ENCODE data around the gene EMC6.

DNA sequence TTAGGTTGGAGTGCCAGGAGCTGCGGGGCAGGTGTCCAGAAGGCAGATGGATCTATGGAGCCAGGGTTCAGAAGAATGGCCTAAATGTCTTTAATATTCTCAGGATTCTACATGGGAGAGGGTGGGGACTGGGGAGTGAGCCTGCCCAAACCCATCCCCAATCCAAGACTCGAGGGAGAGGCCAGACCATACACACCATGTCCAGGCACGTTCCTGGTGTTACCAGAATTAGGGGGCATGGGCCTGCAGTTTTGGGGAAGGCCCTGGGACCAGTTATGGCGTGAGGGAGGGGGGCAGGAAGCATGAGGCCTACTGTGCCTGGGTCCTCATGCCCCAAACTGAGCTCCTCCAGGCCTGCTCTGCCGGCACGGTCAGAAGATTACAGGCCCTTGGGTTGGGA, 2.1 kb upstream of the EMC6 start:
- TF ChIP-seq, protein P1, sequence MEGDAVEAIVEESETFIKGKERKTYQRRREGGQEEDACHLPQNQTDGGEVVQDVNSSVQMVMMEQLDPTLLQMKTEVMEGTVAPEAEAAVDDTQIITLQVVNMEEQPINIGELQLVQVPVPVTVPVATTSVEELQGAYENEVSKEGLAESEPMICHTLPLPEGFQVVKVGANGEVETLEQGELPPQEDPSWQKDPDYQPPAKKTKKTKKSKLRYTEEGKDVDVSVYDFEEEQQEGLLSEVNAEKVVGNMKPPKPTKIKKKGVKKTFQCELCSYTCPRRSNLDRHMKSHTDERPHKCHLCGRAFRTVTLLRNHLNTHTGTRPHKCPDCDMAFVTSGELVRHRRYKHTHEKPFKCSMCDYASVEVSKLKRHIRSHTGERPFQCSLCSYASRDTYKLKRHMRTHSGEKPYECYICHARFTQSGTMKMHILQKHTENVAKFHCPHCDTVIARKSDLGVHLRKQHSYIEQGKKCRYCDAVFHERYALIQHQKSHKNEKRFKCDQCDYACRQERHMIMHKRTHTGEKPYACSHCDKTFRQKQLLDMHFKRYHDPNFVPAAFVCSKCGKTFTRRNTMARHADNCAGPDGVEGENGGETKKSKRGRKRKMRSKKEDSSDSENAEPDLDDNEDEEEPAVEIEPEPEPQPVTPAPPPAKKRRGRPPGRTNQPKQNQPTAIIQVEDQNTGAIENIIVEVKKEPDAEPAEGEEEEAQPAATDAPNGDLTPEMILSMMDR (IDR thresholded peaks at IDR 0.05): no peak
- TF ChIP-seq FOSL2 (IDR thresholded peaks at IDR 0.05; ENCODE audit: borderline replicate concordance, low read depth): no peak
- TF ChIP-seq YY1 (IDR thresholded peaks at IDR 0.05; ENCODE audit: low read depth): no peak
- no peak for TF ChIP-seq RCOR1 (IDR thresholded peaks at IDR 0.05; ENCODE audit: low read length)
- no peak for TF ChIP-seq EP300 (IDR thresholded peaks at IDR 0.05; ENCODE audit: borderline replicate concordance in 1 of 2, low read depth in 1 of 2, low read length in 1 of 2)
- no peak for TF ChIP-seq SMC3 (IDR thresholded peaks at IDR 0.05; ENCODE audit: low read depth, low read length)
- TF ChIP-seq GATA2 (CRISPR knock-in tag; IDR thresholded peaks at IDR 0.05): no peak
- TF ChIP-seq CHD2 (IDR thresholded peaks at IDR 0.05; ENCODE audit: low read length, partially characterized antibody): no peak

Data from SK-N-SH (cell line).